Liver (tissue), 9 donors: ENCODE data around the gene CLIP4. TPM values are rescaled to one million over a fixed set of nuclear protein-coding genes. Genes with fewer than 3 reads are reported as not detected.

Experiments used
- DNase-seq: peaks from one replicate; pipeline ENCODE4 v3.0.0-alpha.2; 2017; ENCODE audit warnings: low spot score
- H3K27ac ChIP-seq, 2 donors: one replicate each; pipeline ENCODE4 v1.7.0; 2013; ENCODE audit warnings: inconsistent platforms in 2 of 2, low read length in 2 of 2, control low read depth in 1 of 2, low read depth in 1 of 2, mild to moderate bottlenecking in 1 of 2
- H3K27me3 ChIP-seq, 4 donors: one replicate each; pipeline versions ENCODE4 v1.6.1 to v1.7.0; 2013; ENCODE audit warnings: low read length in 3 of 4, inconsistent platforms in 1 of 4, mild to moderate bottlenecking in 1 of 4, moderate library complexity in 1 of 4; ENCODE audit not compliant: control insufficient read depth in 4 of 4, insufficient read depth in 4 of 4
- H3K36me3 ChIP-seq, 4 donors: one replicate each; pipeline versions ENCODE4 v1.6.1 to v1.7.0; 2013; ENCODE audit warnings: low read length in 3 of 4, mild to moderate bottlenecking in 3 of 4, low read depth in 1 of 4, moderate library complexity in 1 of 4; ENCODE audit not compliant: control insufficient read depth in 4 of 4, insufficient read depth in 3 of 4
- H3K4me1 ChIP-seq, 4 donors: one replicate each; pipeline versions ENCODE4 v1.6.1 to v1.7.0; 2013; ENCODE audit warnings: low read length in 3 of 4, mild to moderate bottlenecking in 3 of 4, moderate library complexity in 1 of 4; ENCODE audit not compliant: control insufficient read depth in 4 of 4, insufficient read depth in 4 of 4
- H3K4me3 ChIP-seq, 3 donors: one replicate each; pipeline versions ENCODE4 v1.6.1 to v1.7.0; 2013; ENCODE audit warnings: low read length in 3 of 3, control low read depth in 1 of 3, low read depth in 1 of 3, mild to moderate bottlenecking in 1 of 3
- H3K9ac ChIP-seq, 2 donors: one replicate each; pipeline ENCODE4 v1.7.0; 2013; ENCODE audit warnings: low read length in 2 of 2, mild to moderate bottlenecking in 2 of 2, moderate library complexity in 2 of 2, control low read depth in 1 of 2, low read depth in 1 of 2
- H3K9me3 ChIP-seq, 4 donors: one replicate each; pipeline versions ENCODE4 v1.6.1 to v1.7.0; 2013; ENCODE audit warnings: low read length in 3 of 4; ENCODE audit not compliant: control insufficient read depth in 4 of 4
- ATF3 ChIP-seq: IDR thresholded peaks from 2 replicates; pipeline ENCODE4 v1.6.1; 2016; ENCODE audit warnings: antibody characterized with exemption
- CTCF ChIP-seq: fragments of 150-350 bp; IDR thresholded peaks from 2 replicates; pipeline ENCODE4 v1.5.1; 2017; ENCODE audit warnings: improper control_type of control experiment, low read depth, low read length; ENCODE audit not compliant: missing input control
- EGR1 ChIP-seq, 2 donors: IDR thresholded peaks; 2 replicates each; pipeline ENCODE4 v1.6.1; 2016 to 2018; ENCODE audit warnings: antibody characterized with exemption in 2 of 2, low read depth in 2 of 2
- FOXA1 ChIP-seq: IDR thresholded peaks from 2 replicates; pipeline ENCODE4 v1.6.1; 2016; ENCODE audit warnings: antibody characterized with exemption
- FOXA2 ChIP-seq: IDR thresholded peaks from 2 replicates; pipeline ENCODE4 v1.6.1; 2016; ENCODE audit warnings: antibody characterized with exemption
- GABPA ChIP-seq, 2 donors: IDR thresholded peaks in 1 of 2; conservative IDR thresholded peaks in 1 of 2; 2 replicates each; pipeline ENCODE4 v1.6.1; 2016; ENCODE audit warnings: antibody characterized with exemption in 2 of 2, mild to moderate bottlenecking in 1 of 2, moderate library complexity in 1 of 2
- HNF4A ChIP-seq, 2 donors: conservative IDR thresholded peaks; 2 replicates each; pipeline ENCODE4 v1.6.1; 2016; ENCODE audit warnings: antibody characterized with exemption in 2 of 2, mild to moderate bottlenecking in 2 of 2
- HNF4G ChIP-seq: IDR thresholded peaks from 2 replicates; pipeline ENCODE4 v1.6.1; 2016; ENCODE audit warnings: antibody characterized with exemption
- JUND ChIP-seq, 2 donors: IDR thresholded peaks; 2 replicates each; pipeline ENCODE4 v1.6.1; 2016; ENCODE audit warnings: antibody characterized with exemption in 2 of 2
- MAX ChIP-seq: IDR thresholded peaks from 2 replicates; pipeline ENCODE4 v1.6.1; 2016; ENCODE audit warnings: antibody characterized with exemption
- NR2F2 ChIP-seq: IDR thresholded peaks from 2 replicates; pipeline ENCODE4 v1.6.1; 2016; ENCODE audit warnings: antibody characterized with exemption
- RAD21 ChIP-seq, 2 donors: IDR thresholded peaks; 2 replicates each; pipeline ENCODE4 v1.6.1; 2016; ENCODE audit warnings: antibody characterized with exemption in 2 of 2, mild to moderate bottlenecking in 2 of 2
- REST ChIP-seq: IDR thresholded peaks from 2 replicates; pipeline ENCODE4 v1.6.1; 2016; ENCODE audit warnings: antibody characterized with exemption, mild to moderate bottlenecking
- RXRA ChIP-seq, 2 donors: IDR thresholded peaks; 2 replicates each; pipeline ENCODE4 v1.6.1; 2017 to 2018; ENCODE audit warnings: antibody characterized with exemption in 2 of 2, mild to moderate bottlenecking in 1 of 2
- SP1 ChIP-seq: IDR thresholded peaks from 2 replicates; pipeline ENCODE4 v1.6.1; 2018; ENCODE audit warnings: antibody characterized with exemption, mild to moderate bottlenecking
- TAF1 ChIP-seq: conservative IDR thresholded peaks from 2 replicates; pipeline ENCODE4 v1.6.1; 2016; ENCODE audit warnings: antibody characterized with exemption, mild to moderate bottlenecking
- YY1 ChIP-seq: IDR thresholded peaks from 2 replicates; pipeline ENCODE4 v1.6.1; 2016; ENCODE audit warnings: antibody characterized with exemption, mild to moderate bottlenecking
- ZBTB33 ChIP-seq: IDR thresholded peaks from 2 replicates; pipeline ENCODE4 v1.6.1; 2016; ENCODE audit warnings: antibody characterized with exemption
- WGBS: extraction: QIAGEN DNeasy Blood & Tissue Kit; methylation state at CpG from one replicate; pipeline ENCODE4 v1.1.7; 2013; 5-methylcytosine and 5-hydroxymethylcytosine counted together
- polyA plus RNA-seq, 2 donors: library from polyadenylated mRNA; stranded (reverse) in 1 of 2; unstranded in 1 of 2; fragments of 200-250 nt in 1 of 2; fragments of >200 nt in 1 of 2; fragmentation: Nextera tagmentation in 1 of 2; extraction: Ambion mirVana in 1 of 2; gene quantifications; one replicate each; pipeline versions ENCODE4 v1.2.1 to v1.2.3, GENCODE V29; 2013 to 2015
- total RNA-seq, 2 donors: library from RNA; depleted of rRNA; stranded (reverse); fragments of >200 nt; gene quantifications; one replicate each; pipeline ENCODE4 v1.2.3, GENCODE V29; 2014
- donor health status: healthy.
- donor health status: healthy.
- donor health status: healthy.
- donor health status: healthy.
- donor health status: healthy.

CLIP4 gene
- total and polyA plus RNA-seq, 4 donors, result 1.3 to 6.7 (median 3.2) TPM

GRCh38 chr2:29193111-29193510 lies 77.9 kb downstream of the CLIP4 start (continued):
- no peak for TF ChIP-seq CTCF
- TF ChIP-seq JUND (IDR thresholded peaks at IDR 0.05), result no peak
- no peak for TF ChIP-seq RXRA (IDR thresholded peaks at IDR 0.05)
- no peak for TF ChIP-seq FOXA2

- no peaks in the 10 kb centered on the region for H3K36me3 ChIP-seq
- H3K4me3 ChIP-seq, result no peak overlapping the region
- WGBS, result 87% methylated on average over 7 of the region's 7 CpGs
- no peak for TF ChIP-seq FOXA2
- no peak for TF ChIP-seq NR2F2
- no peak for TF ChIP-seq JUND (IDR thresholded peaks at IDR 0.05)
- TF ChIP-seq HNF4A (conservative IDR thresholded peaks at IDR 0.05), result no peak
- TF ChIP-seq YY1, result no peak
- H3K9ac ChIP-seq, result no peak overlapping the region
- no peaks in the 10 kb centered on the region for H3K27me3 ChIP-seq
- H3K27ac ChIP-seq, result no peak overlapping the region
- no peaks in the 10 kb centered on the region for H3K4me1 ChIP-seq
- DNase-seq, result no peak
- no peaks in the 10 kb centered on the region for H3K9me3 ChIP-seq
Measured at GRCh38 chr2:29193681-29194080, 78.5 kb downstream of the CLIP4 start.

GRCh38 chr2:29195796-29196195 lies 80.6 kb downstream of the CLIP4 start:
- TF ChIP-seq MAX (no peak), TAF1 (no peak), FOXA2 (no peak), RXRA (IDR thresholded peaks at IDR 0.05) (no peak), YY1 (no peak), SP1 (no peak), GABPA (IDR thresholded peaks at IDR 0.05 in 1 of 2, conservative IDR thresholded peaks at IDR 0.05 in 1 of 2) (no peak), JUND (IDR thresholded peaks at IDR 0.05) (no peak), RAD21 (IDR thresholded peaks at IDR 0.05) (no peak), FOXA1 (no peak), ZBTB33 (no peak), ATF3 (no peak), HNF4G (no peak), EGR1 (IDR thresholded peaks at IDR 0.05; ENCODE audit: low read depth in 2 of 2) (no peak), NR2F2 (no peak), CTCF (no peak), REST (no peak), HNF4A (conservative IDR thresholded peaks at IDR 0.05) (no peak)
- H3K27me3 ChIP-seq, result no peaks in the 10 kb centered on the region
- no peak for DNase-seq
- no peak overlapping the region for H3K9ac ChIP-seq
- no peaks in the 10 kb centered on the region for H3K4me1 ChIP-seq
- no peaks in the 10 kb centered on the region for H3K36me3 ChIP-seq
- no peaks in the 10 kb centered on the region for H3K9me3 ChIP-seq
- no peak overlapping the region for H3K27ac ChIP-seq
- H3K4me3 ChIP-seq, result no peak overlapping the region
- WGBS, result 91% methylated on average over 8 of the region's 8 CpGs
